GM12878 (cell line): Measurements from ENCODE around the gene MAML2. TPM values are rescaled to one million over a fixed set of nuclear protein-coding genes. Genes with fewer than 3 reads are reported as not detected.

Experiments used
- ESRRA ChIP-seq: IDR thresholded peaks from 2 replicates; pipeline ENCODE4 v1.6.1; 2012; ENCODE audit warnings: mild to moderate bottlenecking, low read length, improper control_type of control experiment
- HDAC6 ChIP-seq: fragments of 200-600 bp; sonication (generic); IDR thresholded peaks from one replicate; pipeline ENCODE4 v1.8.0; 2017; ENCODE audit warnings: antibody characterized with exemption; ENCODE audit not compliant: unreplicated experiment
- IKZF2 ChIP-seq, 2 experiments: fragments of 450-650 bp; IDR thresholded peaks; 2 replicates each; pipeline ENCODE4 v1.6.1; 2017; ENCODE audit warnings: mild to moderate bottlenecking in 2 of 2, moderate library complexity in 2 of 2
- MTA2 ChIP-seq: fragments of 450-650 bp; IDR thresholded peaks from 2 replicates; pipeline ENCODE4 v1.6.1; 2016; ENCODE audit warnings: low read depth, mild to moderate bottlenecking, moderate library complexity
- NR2C1 ChIP-seq: fragments of 450-650 bp; IDR thresholded peaks from 2 replicates; pipeline ENCODE4 v1.6.1; 2017; ENCODE audit warnings: antibody characterized with exemption, mild to moderate bottlenecking, moderate library complexity
- RAD21 ChIP-seq: IDR thresholded peaks from 2 replicates; pipeline ENCODE4 v1.6.1; 2011; ENCODE audit warnings: mild to moderate bottlenecking, low read depth, low read length, moderate library complexity; ENCODE audit not compliant: insufficient read depth
- SIN3A ChIP-seq: IDR thresholded peaks from 2 replicates; pipeline ENCODE4 v1.6.1; 2012; ENCODE audit warnings: low read depth, low read length, improper control_type of control experiment
- SUPT20H ChIP-seq: IDR thresholded peaks from 2 replicates; pipeline ENCODE4 v1.6.1; 2011; ENCODE audit warnings: low read depth, mild to moderate bottlenecking, low read length, moderate library complexity, borderline replicate concordance; ENCODE audit not compliant: control insufficient read depth
- TCF12 ChIP-seq: IDR thresholded peaks from 2 replicates; pipeline ENCODE4 v1.6.1; 2011; ENCODE audit warnings: low read depth, mild to moderate bottlenecking, low read length
- polyA plus RNA-seq, 11 experiments: library from polyadenylated mRNA; depleted of rRNA in 4 of 11; unstranded in 6 of 11; stranded (reverse) in 5 of 11; fragments of >200 nt; fragmentation: Nextera tagmentation in 4 of 11; fragmentation: Illumina TruSeq in 1 of 11; extraction: Ambion mirVana in 4 of 11; extraction: Trizol in 1 of 11; gene quantifications; 1 replicate in 1 of 11; 2 replicates in 10 of 11; pipeline versions ENCODE4 v1.2.1 to v1.2.3, GENCODE V29; 2011 to 2016; ENCODE audit warnings: inconsistent platforms in 2 of 11, missing spikeins in 2 of 11, low read depth in 1 of 11
- total RNA-seq, 4 experiments: library from RNA; depleted of rRNA in 3 of 4; stranded (reverse); fragments of >200 nt in 3 of 4; fragmentation: Illumina TruSeq in 1 of 4; extraction: Trizol in 1 of 4; gene quantifications; 2 replicates each; pipeline versions ENCODE4 v1.2.1 to v1.2.3, GENCODE V29; 2013 to 2021
- TF ChIP-seq, protein P1 (sequence below): fragments of 450-650 bp; IDR thresholded peaks from 2 replicates; pipeline ENCODE4 v1.6.1; 2016; ENCODE audit warnings: mild to moderate bottlenecking, moderate library complexity, borderline replicate concordance
- TF ChIP-seq, protein P2 (sequence below): IDR thresholded peaks from 2 replicates; pipeline ENCODE4 v1.6.1; 2012; ENCODE audit warnings: mild to moderate bottlenecking, low read depth, low read length

The MAML2 gene
- total and polyA plus RNA-seq, 10 of the 15 experiments (the other 5 are each of a cell fraction or from before 2014, with no cell fraction given), result 2.5 to 15.1 (median 12.0) TPM

DNA sequence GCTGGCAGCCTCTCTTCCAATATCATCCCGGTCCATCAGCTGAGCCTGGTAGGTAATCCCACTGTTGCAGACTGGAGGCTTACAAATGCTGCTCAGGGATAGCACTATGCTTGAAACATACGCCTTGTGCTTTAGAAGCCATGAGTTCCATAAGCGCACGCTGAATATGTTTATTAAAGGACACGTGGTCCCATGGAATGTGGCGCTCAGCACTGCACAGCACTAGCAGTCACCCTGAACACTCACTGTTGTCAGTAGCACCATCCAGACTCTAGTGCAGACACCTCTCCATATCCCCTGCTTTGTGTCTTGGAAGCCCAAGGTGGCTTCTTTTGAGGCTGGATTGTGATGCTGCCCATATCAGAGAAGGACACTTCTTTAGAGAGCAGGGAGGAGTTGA lies 120.9 kb downstream of the MAML2 start (continued):
- TF ChIP-seq, protein P1, sequence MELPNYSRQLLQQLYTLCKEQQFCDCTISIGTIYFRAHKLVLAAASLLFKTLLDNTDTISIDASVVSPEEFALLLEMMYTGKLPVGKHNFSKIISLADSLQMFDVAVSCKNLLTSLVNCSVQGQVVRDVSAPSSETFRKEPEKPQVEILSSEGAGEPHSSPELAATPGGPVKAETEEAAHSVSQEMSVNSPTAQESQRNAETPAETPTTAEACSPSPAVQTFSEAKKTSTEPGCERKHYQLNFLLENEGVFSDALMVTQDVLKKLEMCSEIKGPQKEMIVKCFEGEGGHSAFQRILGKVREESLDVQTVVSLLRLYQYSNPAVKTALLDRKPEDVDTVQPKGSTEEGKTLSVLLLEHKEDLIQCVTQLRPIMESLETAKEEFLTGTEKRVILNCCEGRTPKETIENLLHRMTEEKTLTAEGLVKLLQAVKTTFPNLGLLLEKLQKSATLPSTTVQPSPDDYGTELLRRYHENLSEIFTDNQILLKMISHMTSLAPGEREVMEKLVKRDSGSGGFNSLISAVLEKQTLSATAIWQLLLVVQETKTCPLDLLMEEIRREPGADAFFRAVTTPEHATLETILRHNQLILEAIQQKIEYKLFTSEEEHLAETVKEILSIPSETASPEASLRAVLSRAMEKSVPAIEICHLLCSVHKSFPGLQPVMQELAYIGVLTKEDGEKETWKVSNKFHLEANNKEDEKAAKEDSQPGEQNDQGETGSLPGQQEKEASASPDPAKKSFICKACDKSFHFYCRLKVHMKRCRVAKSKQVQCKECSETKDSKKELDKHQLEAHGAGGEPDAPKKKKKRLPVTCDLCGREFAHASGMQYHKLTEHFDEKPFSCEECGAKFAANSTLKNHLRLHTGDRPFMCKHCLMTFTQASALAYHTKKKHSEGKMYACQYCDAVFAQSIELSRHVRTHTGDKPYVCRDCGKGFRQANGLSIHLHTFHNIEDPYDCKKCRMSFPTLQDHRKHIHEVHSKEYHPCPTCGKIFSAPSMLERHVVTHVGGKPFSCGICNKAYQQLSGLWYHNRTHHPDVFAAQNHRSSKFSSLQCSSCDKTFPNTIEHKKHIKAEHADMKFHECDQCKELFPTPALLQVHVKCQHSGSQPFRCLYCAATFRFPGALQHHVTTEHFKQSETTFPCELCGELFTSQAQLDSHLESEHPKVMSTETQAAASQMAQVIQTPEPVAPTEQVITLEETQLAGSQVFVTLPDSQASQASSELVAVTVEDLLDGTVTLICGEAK, result no peak
- TF ChIP-seq HDAC6 (no peak), ESRRA (no peak), RAD21 (no peak), SIN3A (no peak), IKZF2 (IDR thresholded peaks at IDR 0.05) (no peak), TCF12 (no peak), SUPT20H (no peak), MTA2 (no peak), NR2C1 (no peak)
- TF ChIP-seq, protein P2, sequence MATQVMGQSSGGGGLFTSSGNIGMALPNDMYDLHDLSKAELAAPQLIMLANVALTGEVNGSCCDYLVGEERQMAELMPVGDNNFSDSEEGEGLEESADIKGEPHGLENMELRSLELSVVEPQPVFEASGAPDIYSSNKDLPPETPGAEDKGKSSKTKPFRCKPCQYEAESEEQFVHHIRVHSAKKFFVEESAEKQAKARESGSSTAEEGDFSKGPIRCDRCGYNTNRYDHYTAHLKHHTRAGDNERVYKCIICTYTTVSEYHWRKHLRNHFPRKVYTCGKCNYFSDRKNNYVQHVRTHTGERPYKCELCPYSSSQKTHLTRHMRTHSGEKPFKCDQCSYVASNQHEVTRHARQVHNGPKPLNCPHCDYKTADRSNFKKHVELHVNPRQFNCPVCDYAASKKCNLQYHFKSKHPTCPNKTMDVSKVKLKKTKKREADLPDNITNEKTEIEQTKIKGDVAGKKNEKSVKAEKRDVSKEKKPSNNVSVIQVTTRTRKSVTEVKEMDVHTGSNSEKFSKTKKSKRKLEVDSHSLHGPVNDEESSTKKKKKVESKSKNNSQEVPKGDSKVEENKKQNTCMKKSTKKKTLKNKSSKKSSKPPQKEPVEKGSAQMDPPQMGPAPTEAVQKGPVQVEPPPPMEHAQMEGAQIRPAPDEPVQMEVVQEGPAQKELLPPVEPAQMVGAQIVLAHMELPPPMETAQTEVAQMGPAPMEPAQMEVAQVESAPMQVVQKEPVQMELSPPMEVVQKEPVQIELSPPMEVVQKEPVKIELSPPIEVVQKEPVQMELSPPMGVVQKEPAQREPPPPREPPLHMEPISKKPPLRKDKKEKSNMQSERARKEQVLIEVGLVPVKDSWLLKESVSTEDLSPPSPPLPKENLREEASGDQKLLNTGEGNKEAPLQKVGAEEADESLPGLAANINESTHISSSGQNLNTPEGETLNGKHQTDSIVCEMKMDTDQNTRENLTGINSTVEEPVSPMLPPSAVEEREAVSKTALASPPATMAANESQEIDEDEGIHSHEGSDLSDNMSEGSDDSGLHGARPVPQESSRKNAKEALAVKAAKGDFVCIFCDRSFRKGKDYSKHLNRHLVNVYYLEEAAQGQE, result no peak
- TF ChIP-seq, all 136 proteins: peak for 0
